ENCODE measurements around the gene RAE1. TPM values are rescaled to one million over a fixed set of nuclear protein-coding genes. Genes with fewer than 3 reads are reported as not detected.

Gene RAE1
- total and polyA plus RNA-seq, 2 donors (not counting 3 experiments of a cell fraction or from before 2014, with no cell fraction given): 34.1 to 55.8 TPM

- H3K9me3 ChIP-seq (replicated peaks; ENCODE audit: control insufficient read depth, insufficient read depth, low read length): no peaks in the 10 kb centered on the region
- TF ChIP-seq POLR2A (IDR thresholded peaks at IDR 0.05; ENCODE audit: low read depth, low read length): no peak
- TF ChIP-seq MYC (IDR thresholded peaks at IDR 0.05; ENCODE audit: low read depth, low read length): no peak
- TF ChIP-seq EZH2 (IDR thresholded peaks at IDR 0.05; ENCODE audit: borderline replicate concordance, low read depth, low read length, severe bottlenecking): no peak
- no peak for TF ChIP-seq GATA2 (IDR thresholded peaks at IDR 0.05; ENCODE audit: insufficient read depth, insufficient read length, low read depth, low read length)
- no peak for TF ChIP-seq FOS (IDR thresholded peaks at IDR 0.05; ENCODE audit: borderline replicate concordance, insufficient read depth, low read length)
- TF ChIP-seq MAX (IDR thresholded peaks at IDR 0.05; ENCODE audit: insufficient read depth, insufficient read length): no peak
- no peak for TF ChIP-seq POLR2AphosphoS5 (IDR thresholded peaks at IDR 0.05; ENCODE audit: insufficient read depth, low read depth, low read length)
- TF ChIP-seq CTCF (IDR thresholded peaks at IDR 0.05; ENCODE audit: extremely low read depth in 1 of 2, insufficient read depth in 1 of 2, low read depth in 1 of 2, low read length in 2 of 2): no peak
- no peak for TF ChIP-seq JUN (IDR thresholded peaks at IDR 0.05; ENCODE audit: borderline replicate concordance, insufficient read depth, insufficient read length, low read depth)
- FAIRE-seq (no peak), DNase-seq (ENCODE audit: low read depth, low spot score) (no peak)
- no TSS peak for BruUV-seq (replicated peaks)
- H3K36me3 ChIP-seq (ENCODE audit: control insufficient read depth in 2 of 2, extremely low read depth in 1 of 2, insufficient read depth in 2 of 2, low read length in 2 of 2): peaks cover 0 to 20% of the 10 kb centered on the region in 2 experiments
- H3K79me2 ChIP-seq (ENCODE audit: control insufficient read depth, insufficient read depth, low read length): no peaks in the 10 kb centered on the region
- H3K4me2 ChIP-seq (ENCODE audit: insufficient read depth, low read length): no peak overlapping the region
- H3K4me3 ChIP-seq (replicated peaks in 1 of 3; ENCODE audit: insufficient read depth in 1 of 3, low read depth in 1 of 3, low read length in 3 of 3): no peak overlapping the region
- no peak overlapping the region for H3K27ac ChIP-seq (ENCODE audit: insufficient read depth, low read depth, low read length)
- H3K9ac ChIP-seq (replicated peaks; ENCODE audit: extremely low read depth, insufficient read depth, low read length): no peak overlapping the region
- ChIA-PET CTCF (no interaction called here), POLR2A (no interaction called here)
- no peaks in the 10 kb centered on the region for H3K4me1 ChIP-seq (ENCODE audit: control insufficient read depth, extremely low read depth, insufficient read depth, low read length)
- no peaks in the 10 kb centered on the region for H4K20me1 ChIP-seq (replicated peaks; ENCODE audit: control insufficient read depth, extremely low read depth, insufficient read depth, low read length)
- H3K27me3 ChIP-seq (ENCODE audit: control insufficient read depth in 2 of 2, insufficient read depth in 2 of 2, low read length in 2 of 2): no peaks in the 10 kb centered on the region
- intact Hi-C loops (cut with micrococcal nuclease) (no loop called here), dilution Hi-C loops (cut with MboI; ENCODE audit: extremely low pct_ligation_motif_present, low sequenced_read_pairs) (no loop called here)
- no peaks in the 10 kb centered on the region for H3K9me1 ChIP-seq (replicated peaks; ENCODE audit: control insufficient read depth, extremely low read depth, insufficient read depth, low read length)
- no peak overlapping the region for H2AFZ ChIP-seq (ENCODE audit: low read depth, low read length)
Measured at GRCh38 chr20:57408131-57408530, 57.1 kb downstream of the RAE1 start.
